H4 (cell line): ENCODE results near the gene AGPAT2. TPM values are rescaled to one million over a fixed set of nuclear protein-coding genes. Genes with fewer than 3 reads are reported as not detected.
A peak's percentile ranks its signal among the peaks of the same experiment; 100 is the strongest.

Experiments used
- DNase-seq: peaks from one replicate; pipeline ENCODE4 v3.0.0-alpha.2; 2015; ENCODE audit warnings: low spot score
- total RNA-seq: library from RNA; depleted of rRNA; stranded (reverse); fragments of >200 nt; shearing (Covaris generic); gene quantifications from 2 replicates; pipeline ENCODE4 v1.2.3, GENCODE V29; 2014; rRNA removed

Gene AGPAT2
- total RNA-seq: 32.3 and 33.8 TPM in 2 replicates

DNA sequence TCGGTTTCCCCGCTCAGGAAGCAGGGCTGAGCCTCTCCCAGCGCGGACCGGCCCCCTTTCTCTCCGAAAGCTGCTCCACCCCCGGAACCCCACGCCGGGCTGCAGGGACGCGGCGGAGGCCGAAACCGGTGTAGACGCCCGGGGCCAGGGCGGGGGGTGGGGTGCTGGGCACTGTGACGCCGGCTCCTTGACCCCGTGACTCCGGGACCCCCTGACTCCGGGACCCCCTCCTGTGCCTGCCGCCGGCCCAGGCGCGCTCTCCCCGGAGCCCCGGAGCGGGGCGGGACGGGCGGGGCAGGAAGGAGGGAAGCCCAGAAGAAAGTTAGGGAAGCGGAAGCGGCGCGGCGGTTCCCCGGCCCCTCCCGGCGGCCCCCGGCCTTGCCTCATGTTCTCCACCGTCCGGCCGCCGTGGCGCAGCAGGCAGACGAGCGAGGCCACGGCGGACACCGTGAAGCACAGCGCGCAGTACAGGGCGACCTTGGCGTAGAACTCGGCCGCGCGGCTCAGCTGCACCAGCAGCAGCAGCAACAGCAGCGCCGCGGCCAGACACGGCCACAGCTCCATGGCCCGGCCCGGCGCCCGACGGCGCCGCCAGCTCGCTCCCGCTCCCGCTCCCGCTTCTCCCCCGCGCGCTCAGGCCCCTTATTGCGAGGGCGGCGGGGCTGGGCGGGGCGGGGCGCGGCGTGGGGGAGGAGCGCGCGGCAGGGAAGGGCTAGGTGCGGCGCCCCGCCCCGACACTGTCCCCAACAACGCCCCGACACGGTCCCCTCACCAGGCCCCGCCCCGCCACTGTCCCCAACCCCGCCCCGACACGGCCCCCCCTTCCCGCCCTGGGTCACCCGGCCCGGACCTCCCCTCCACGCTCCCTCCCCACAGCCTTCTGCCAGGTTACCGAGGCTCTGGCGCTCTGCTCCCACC, at the start of gene AGPAT2:
AGPAT2 (minus strand) TSS at position 664 of the 918 bp plus-strand sequence; CDS start at position 564, 100 bp downstream.
- no peak for DNase-seq

DNA sequence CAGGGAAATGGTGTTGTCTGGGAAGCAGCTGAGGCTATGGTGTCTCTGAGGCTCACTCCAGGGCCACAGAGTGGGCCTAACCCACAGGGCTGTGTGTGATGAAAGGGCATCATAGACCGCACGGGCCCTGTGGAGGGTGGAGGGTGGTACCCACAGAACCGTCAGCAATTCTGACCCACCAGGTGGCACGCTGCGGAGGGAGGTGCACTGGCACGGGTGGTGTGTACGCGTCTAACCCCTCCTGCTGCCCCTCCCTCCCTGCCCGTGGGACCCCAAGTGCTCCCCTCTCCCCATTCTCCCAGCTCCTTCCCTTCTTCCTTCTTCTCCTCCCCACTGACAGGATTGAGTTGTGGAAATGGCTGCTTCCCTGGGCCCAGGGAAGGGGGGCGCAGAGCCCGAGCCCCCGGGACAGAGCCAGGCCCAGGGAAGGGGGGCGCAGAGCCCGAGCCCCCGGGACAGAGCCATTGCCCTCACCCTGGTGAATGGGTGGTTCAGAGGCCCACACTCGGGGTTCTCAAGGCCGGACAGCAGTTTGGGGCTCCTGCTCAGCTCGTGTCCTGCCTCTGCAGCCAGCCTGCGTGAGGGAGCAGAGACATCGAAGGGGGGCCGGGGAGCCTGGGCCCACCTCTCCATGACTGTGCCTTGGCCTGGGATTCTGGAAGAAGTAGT, 48.7 kb upstream of the AGPAT2 start:
- DNase-seq: no peak

DNA sequence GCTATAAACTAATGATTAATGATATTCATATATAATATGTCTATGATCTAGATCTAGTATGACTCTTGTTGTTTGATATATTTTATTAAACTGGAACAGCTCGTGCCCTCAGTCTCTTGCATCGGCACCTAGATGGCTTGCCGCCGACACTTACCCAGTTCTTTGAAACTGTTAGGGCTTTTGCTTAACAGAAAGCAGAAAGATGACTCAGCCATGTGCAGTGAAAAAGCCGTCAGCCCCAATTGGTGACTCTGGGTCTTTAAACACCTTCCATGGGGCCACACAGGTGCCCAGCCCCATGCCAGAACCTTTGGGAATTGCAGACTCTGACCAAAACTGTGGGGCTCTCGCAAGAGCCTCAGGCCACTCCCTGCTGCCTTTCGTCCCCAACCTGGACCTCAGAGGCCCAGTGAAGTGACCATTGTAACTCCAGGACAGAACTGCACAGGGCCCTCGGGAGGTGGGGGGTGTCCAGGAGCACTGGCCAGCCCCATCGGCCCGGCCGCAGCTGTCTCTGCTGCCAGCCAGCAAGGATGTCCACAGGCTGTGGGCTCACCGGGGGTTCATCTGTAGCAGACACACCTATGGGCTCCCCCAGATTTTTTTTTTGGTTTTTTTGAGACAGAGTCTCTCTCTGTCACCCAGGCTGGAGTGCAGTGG, 47.7 kb upstream of the AGPAT2 start:
- DNase-seq: no peak

DNA sequence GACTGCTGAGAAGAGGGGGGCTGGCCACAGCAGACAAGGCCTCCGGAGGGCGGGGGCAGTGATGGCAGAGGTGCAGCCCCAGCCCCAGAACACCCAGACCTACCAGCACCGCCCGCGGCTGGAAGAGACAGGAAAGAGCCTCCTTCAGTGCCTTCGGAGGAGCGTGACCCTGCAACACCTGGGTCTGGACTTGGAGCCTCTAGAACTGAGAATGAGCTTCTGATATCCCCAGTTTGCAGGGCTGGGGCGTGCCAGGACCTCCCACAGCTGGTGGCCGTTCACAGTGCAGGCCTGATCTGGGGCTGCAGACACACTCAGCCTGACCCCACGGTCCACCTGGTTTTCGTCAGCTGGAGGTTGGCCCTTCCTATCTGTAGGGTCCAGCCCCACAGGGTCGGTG, 46.4 kb upstream of the AGPAT2 start:
- no peak for DNase-seq

DNA sequence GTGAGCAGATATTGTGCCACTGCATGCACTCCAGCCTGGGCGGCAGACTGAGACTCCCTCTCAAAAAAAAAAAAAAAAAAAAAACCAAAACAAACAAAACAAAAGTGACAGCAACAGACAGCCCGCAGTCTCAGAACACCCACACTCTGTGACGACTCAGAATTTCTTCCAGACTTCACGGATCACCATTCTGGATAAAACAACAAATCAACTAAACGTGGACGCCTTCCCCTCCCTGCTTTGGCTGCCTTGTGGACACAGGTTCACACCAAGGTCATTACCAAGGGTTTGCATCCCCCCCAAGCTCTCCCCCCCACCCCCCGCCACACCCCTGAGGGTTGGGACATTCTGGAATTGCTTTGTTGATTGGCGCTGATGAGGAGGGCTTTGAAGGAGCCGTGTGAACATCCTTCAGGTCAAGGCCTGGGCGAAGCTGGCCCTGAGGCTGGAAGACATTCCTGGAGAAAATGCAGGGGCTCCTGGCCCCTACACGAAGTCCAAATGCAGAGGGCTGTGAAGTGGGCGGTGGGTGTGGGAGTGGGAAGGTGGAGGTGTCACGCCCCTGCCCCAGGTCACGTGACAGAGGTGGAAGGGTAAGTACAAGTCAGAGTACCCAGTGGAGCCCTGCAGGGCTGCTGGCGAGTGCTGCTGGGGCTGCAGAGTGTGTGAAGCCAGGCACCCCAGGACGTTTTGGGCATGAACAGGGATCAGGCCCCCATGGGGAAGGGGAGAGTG, 45.4 kb upstream of the AGPAT2 start:
- DNase-seq: no peak

DNA sequence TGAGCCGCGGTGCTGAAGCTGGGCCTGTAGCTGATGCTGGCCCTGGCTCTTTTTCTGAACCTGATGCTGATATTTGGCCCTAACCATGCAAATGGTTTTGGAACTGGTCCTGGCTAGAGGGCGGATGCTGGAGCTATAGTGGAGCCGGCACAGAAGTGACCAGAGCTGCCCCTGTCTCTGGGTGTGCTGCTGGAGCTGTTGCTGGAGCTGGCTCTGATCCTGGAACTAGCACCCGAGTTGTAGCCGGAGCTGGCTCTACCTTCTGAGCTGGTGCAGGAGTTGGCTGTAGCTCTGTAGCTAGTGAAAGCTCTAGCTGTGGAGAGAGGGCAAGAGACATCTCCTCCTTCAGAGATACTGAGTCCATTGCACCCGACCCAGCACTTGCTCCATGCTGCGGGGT, 42.7 kb upstream of the AGPAT2 start:
- no peak for DNase-seq

DNA sequence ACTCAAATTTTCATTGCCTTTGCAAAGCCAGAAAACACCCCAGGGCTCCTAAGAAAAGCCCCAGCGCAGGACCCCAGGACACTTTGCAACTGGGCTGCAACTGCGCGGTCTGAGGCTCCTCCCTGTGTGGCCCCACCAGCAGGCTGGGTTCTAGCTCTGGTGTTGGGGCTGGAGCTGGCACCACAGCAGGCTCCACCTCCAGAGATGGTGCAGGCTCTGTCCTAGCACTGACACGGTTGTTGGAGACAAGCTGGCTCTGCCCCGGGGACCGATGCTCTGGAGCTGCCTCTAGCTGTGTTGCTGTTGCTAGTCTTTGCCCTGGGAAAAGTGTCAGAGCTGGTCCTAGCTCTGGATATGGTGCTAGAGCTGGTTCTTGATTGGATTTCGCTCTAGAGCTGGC, 41.9 kb upstream of the AGPAT2 start:
- no peak for DNase-seq

DNA sequence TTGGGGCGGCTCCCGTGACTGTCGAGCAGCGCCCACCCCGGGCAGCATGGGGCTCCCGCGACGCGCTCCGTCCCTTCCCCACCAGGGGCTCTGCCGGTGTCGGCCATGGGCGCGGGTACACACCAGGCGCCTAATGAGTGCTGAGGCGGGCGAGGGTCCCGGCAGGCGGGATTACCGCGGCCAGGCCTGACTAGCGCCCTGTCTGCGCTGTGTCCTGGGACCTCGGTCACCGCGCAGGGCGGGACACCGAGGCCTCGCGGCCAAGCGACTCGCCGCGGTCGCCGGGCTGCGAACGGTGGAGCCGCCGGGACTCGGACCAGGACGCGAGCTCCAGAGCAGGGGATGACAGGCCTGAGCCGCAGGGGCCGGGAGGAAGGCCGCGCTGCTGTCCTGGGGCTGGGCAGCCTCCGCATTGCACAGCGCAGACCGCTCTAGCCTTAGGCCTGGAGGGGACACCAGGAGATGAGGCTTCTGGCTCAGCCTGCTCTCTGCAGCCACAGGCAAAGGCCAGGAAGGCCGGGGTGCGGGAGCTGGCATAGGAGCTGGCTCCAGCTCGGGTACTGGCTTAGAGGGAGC, 41.4 kb upstream of the AGPAT2 start:
- no peak for DNase-seq

DNA sequence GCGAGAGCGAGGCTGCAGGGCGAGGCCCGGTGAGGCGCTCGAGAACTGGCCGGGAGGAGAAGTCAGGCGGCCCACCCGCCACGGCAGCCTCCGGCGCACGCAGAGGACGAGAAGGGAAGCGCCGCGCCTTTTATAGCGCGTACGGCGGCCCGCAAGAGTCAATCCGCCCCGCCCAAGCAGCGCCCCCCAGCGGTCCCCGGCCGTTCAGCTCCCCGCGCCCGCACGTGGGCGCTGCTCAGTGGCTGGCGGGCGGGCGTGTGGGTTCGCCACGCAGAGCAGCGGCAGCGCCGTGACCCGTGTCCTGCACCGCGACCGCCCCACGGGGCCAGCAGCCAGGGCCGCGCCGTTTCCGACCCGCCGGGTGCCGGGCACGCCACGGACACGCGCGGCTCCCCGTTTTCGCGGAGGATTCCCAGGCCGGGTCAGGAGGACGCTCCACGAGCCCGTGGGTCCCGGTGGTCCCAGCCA, 40.9 kb upstream of the AGPAT2 start:
- peak; percentile 72 for DNase-seq

DNA sequence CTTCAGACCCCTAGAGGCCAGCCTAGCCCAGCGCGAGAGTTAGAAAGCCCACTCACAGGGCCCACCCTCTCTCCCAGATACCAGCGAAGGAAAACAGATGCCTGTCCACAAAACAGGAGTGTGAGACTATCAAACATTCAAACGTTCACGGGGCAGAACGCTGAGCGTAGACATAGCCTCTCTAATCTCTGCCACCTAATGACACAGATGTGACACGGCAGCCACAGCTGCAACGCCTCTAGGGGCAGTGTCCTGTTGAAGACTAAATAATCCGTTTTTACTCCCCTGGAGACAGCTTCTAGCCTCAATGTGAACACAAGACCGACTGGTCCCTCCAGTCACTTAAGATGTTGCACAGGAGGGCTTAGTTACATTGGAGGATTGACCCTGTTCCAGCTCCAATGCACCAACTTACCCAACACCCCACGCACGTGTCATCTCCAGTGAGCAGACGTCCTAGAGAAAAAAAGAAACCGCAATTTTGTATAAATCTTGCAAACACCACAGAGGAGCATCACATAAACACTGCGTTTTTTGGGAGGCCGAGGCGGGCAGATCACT, 39.5 kb upstream of the AGPAT2 start:
- peak; percentile 53 for DNase-seq

DNA sequence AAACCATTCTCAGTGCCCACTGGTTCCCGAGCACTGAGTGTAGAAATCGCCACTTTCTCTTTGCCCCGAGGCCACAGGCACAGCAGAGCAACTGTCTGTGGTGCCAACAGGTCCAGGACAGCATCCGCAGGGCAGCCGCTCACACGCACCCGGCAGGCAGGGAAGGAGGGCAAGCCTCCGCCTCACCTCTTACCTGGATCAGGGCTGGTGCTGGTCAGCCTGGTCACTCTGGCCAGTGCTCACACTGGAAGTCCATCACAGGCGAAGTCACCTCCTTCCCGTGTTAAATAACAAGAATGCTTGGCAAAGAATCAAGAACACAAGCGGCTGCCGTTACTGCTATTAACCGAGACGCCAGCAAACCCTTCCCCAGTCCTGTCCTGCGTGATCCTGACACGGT, 38.9 kb upstream of the AGPAT2 start:
- no peak for DNase-seq

DNA sequence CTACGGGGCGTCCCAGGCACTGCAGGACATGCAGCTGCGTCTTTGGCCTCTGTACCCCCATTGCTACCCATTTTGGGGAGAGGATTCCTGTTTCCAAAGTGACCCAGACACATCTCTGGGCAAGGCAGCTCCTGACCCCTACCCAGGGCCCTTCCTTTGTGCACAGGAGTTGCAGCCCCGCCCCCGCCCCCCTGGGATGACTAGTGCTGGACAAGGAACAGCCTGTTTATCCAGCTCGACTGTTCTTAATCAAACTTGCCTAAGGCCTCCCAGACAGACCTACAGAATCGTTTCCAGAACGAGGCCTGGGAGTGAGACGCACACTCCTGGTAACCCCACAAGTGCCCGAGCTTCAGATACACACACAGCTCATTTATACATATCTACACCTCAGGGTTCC, 38.4 kb upstream of the AGPAT2 start:
- no peak for DNase-seq

DNA sequence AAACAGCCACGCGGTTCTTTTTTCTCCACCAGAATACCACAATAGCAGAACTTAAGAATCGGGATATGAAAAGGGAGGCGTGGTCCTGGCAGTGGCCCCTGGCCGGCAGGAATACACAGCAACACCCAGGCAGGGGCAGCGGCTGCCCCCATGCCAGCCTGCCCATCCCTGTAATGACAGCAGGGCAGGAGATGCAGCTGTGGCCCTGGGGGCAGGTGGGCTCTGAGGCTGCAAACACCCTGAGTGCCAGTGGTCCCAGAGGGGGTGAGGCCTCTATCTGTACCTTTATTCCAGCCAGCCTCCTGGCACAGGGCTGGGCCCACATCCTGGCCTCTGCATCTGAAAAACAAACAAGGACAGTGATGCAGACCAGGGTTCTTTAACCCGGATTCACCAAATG, 37.5 kb upstream of the AGPAT2 start:
- DNase-seq: no peak

DNA sequence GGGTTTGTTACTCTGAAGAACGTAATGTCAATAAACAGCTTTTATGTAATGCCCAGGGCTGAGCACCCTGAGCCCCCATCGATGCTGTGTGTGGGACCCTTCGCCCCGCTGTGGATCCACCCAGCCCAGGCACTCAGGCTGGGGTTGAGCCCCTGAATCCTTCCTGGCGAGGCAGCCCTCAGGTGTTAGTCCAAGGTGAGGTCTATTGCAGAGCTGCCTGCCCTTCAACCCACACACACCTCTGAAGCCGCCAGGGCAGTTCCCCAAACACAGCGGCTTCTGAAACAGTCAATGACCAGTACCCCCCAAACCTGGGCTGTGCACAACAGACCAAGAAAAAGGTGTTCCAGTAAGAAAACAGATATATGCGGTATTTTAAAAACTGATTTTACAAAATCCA, 36.7 kb upstream of the AGPAT2 start:
- DNase-seq: no peak

DNA sequence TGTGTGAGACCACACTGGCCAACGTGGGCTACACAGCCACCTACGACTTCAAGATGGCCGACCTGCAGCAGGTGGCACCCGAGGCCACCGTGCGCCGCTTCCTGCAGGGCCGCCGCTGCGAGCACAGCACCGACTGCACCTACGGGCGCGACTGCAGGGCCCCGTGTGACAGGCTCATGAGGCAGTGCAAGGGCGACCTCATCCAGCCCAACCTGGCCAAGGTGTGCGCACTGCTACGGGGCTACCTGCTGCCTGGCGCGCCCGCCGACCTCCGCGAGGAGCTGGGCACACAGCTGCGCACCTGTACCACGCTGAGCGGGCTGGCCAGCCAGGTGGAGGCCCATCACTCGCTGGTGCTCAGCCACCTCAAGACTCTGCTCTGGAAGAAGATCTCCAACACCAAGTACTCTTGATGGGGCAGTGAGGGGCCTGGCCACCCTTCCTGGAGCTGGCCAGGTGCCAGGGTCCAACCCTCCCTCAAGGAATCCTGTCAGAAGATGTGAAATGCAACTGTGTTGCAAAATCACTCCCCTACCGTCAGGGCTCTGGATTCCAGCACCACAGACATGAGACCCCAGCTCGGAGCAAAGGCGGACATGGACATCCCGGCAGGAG, 36.2 kb upstream of the AGPAT2 start:
- DNase-seq: no peak

DNA sequence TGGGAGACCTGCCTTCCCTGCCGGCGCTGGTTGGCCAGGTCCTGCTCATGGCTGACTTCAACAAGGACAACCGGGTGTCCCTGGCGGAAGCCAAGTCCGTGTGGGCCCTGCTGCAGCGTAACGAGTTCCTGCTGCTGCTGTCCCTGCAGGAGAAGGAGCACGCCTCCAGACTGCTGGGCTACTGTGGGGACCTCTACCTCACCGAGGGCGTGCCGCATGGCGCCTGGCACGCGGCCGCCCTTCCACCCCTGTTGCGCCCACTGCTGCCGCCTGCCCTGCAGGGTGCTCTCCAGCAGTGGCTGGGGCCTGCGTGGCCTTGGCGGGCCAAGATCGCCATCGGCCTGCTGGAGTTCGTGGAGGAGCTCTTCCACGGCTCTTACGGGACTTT, 35.7 kb upstream of the AGPAT2 start:
- no peak for DNase-seq

DNA sequence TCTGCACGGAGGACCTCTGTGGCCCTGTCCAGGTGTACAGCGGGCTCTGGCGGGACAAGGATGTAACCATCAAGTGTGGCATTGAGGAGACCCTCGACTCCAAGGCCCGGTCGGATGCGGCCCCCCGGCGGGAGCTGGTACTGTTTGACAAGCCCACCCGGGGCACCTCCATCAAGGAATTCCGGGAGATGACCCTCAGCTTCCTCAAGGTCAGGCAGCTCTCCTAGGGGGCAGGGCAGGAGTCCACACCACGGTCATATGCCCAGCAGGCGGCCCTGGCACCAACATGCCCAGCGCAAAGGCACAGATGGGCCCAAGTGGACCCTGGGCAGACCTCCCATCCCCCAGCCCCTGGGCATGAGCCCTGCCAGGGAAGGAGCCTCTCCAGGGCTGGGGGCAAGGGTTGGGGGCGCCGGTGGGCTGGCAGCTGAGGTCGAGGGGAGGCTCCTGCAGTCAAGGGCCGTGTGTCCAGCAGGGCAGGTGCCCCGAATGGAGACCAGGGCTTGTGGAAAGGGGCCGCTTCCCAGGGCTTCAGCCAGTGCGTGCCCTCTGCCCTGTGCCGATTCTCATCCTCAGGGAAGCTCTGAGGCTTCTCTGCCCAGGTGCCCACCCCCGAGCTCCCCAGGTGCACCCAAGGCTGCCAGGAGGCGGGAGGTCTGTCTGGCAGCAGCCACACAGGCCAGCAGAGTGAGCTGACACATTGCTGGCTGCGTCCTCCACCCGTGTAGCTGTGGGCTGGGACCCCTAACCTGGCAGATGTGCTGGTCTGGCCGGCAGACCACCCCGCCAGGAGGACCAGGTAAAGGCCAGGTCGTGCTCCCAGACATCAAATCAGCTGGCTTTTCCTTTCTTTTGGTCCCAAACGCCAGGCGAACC, 35.1 kb upstream of the AGPAT2 start:
- DNase-seq: no peak

DNA sequence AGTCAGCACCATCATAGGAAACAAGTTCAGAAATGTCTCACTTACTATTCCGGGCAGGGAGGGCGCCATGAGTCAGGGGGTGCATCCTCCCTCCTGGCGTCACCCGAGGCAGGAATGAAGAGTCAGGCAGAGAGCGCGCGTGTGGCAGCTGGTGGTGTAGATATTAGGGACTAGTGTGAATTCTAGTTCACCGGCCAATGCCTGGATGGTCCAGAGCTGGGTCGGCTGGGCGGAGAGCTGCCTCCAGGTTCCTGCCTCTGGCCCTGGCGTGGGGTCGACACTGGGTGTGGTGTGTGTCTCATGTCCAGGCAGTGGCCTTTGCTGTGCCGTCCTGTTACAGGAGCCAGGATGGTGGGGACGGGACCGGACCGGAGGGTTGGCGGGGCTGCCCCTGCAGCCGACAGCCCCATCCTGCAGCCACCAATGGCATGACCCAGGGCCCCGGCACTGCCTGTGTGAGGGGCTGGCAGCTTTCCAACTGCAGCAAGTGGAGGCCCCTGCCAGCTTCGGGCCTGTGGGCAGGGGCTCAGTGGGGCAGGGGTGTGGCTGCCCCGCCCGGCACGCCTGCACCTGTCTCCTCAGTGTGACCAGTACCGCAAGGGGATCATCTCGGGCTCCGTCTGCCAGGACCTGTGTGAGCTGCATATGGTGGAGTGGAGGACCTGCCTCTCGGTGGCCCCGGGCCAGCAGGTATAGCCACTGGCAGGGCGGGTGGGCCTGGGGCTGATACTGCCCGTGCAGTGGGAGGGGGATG, 34.3 kb upstream of the AGPAT2 start:
- DNase-seq: no peak

DNA sequence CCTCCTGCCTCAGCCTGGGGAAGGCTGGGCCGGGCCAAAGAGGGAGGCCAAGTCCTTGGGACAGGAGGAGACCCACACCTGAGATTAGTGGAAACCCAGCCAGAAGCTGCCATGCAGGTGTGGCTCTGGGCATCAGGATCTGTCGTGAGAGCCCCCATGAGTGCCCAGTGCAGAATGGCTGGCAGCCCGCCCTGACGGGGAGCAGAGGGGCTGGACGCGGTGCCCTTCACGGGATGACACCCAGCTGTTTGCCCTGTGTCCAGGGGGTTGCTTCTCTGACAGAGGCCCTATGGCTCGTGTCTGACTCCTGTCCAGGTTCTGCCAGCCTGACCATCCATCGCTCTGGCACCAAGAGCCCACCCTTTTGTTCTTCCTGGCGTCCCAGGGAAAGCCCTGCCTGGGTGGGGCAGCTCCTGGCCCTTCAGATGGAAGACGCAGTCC, 33.7 kb upstream of the AGPAT2 start:
- no peak for DNase-seq
